ENCODE measurements around the gene RIPK1.
A peak's percentile ranks its signal among the peaks of the same experiment; 100 is the strongest.
"Not testable (repeated sequence)": the region's sequence is repeated elsewhere in the genome, so short reads cannot be mapped to it uniquely, and the experiment has no call there.

Gene RIPK1

DNA sequence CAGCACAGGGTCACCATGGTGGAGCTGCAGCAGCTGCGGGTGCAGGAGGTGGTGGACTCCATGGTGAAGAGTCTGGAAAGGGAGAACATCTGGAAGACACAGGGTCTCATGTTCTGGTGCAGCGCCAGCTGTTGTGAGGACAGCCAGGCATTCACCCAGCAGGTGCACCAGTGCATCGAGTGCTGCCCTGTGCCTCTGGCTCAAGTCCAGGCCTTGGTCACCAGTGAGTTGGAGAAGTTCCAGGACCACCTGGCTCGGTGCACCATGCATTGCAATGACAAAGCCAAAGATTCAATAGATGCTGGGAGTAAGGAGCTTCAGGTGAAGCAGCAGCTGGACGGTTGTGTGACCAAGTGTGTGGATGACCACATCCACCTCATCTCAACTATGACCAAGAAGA is 22.9 kb upstream of the RIPK1 start:
- Histone ChIP-seq H3K27ac (replicated peaks) (no peak overlapping the region), H3K4me3 (replicated peaks; ENCODE audit: insufficient read depth, low read length) (no peak overlapping the region), H3K27me3 (ENCODE audit: insufficient read depth, poor library complexity, severe bottlenecking) (no peaks in the 10 kb centered on the region)
- no peak for DNase-seq (ENCODE audit: low read depth in 1 of 2, low spot score in 1 of 2)
- TF ChIP-seq POLR2AphosphoS5 (IDR thresholded peaks at IDR 0.05; ENCODE audit: low read depth), result no peak
- TF ChIP-seq GABPA (IDR thresholded peaks at IDR 0.05; ENCODE audit: low read depth), result no peak
- TF ChIP-seq, protein P1, sequence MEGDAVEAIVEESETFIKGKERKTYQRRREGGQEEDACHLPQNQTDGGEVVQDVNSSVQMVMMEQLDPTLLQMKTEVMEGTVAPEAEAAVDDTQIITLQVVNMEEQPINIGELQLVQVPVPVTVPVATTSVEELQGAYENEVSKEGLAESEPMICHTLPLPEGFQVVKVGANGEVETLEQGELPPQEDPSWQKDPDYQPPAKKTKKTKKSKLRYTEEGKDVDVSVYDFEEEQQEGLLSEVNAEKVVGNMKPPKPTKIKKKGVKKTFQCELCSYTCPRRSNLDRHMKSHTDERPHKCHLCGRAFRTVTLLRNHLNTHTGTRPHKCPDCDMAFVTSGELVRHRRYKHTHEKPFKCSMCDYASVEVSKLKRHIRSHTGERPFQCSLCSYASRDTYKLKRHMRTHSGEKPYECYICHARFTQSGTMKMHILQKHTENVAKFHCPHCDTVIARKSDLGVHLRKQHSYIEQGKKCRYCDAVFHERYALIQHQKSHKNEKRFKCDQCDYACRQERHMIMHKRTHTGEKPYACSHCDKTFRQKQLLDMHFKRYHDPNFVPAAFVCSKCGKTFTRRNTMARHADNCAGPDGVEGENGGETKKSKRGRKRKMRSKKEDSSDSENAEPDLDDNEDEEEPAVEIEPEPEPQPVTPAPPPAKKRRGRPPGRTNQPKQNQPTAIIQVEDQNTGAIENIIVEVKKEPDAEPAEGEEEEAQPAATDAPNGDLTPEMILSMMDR (IDR thresholded peaks at IDR 0.05; ENCODE audit: insufficient read depth, low read length), result no peak
- no peak for TF ChIP-seq SPI1 (IDR thresholded peaks at IDR 0.05; ENCODE audit: borderline replicate concordance, low read depth)

DNA sequence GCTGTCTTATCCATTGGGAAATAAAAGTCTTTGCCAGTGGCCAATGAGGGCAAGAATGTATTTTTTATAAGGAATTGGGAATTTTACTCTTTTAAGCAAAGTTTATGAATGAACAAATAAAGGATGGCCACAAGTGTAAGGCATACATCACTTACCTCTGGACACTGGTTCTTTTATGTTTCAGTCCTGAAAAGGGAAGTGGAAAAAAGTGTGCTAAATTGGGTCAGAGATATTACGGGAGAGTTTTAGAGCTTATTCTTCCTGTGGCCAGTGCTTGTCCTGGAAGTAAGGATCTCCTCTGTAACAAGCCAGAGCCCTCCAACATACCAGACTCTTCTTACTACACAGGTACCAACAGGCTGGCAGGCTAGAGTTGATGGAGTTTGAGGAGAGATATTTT is 22.5 kb upstream of the RIPK1 start:
- Histone ChIP-seq H3K4me3 (replicated peaks; ENCODE audit: insufficient read depth, low read length) (no peak overlapping the region), H3K27ac (replicated peaks) (no peak overlapping the region), H3K27me3 (ENCODE audit: insufficient read depth, poor library complexity, severe bottlenecking) (no peaks in the 10 kb centered on the region)
- DNase-seq (ENCODE audit: low read depth in 1 of 2, low spot score in 1 of 2), result no peak
- TF ChIP-seq SPI1 (IDR thresholded peaks at IDR 0.05; ENCODE audit: borderline replicate concordance, low read depth) (peak; percentile 75), POLR2AphosphoS5 (IDR thresholded peaks at IDR 0.05; ENCODE audit: low read depth) (no peak)

DNA sequence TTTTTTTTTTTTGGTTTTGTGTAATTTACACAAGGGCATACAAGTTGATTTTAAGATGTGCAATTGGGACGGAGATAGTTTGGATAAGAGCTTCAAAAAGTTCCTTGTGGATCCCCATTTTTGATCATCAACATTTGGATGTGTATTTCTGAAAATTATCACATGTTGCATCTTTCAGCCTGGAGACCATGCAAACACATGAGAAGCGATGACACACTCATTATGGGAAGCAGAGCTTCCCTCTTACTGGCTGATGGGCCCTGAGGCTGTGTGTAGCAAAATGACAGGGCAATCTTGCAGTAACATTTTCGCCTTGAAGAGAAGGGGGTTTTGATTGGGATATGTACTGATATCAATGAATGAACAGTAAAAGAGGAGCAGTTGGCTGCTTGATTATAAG is 22.0 kb upstream of the RIPK1 start:
- TF ChIP-seq POLR2AphosphoS5 (IDR thresholded peaks at IDR 0.05; ENCODE audit: low read depth), result no peak
- TF ChIP-seq REST (IDR thresholded peaks at IDR 0.05; ENCODE audit: insufficient replicate concordance, low read depth), result no peak
- TF ChIP-seq, protein P1 (IDR thresholded peaks at IDR 0.05; ENCODE audit: insufficient read depth, low read length), result no peak
- no peak for TF ChIP-seq SPI1 (IDR thresholded peaks at IDR 0.05; ENCODE audit: borderline replicate concordance, low read depth)
- TF ChIP-seq GABPA (IDR thresholded peaks at IDR 0.05; ENCODE audit: low read depth), result no peak
- no peak for DNase-seq (ENCODE audit: low read depth in 1 of 2, low spot score in 1 of 2)
- no peak overlapping the region for H3K27ac ChIP-seq (replicated peaks)

DNA sequence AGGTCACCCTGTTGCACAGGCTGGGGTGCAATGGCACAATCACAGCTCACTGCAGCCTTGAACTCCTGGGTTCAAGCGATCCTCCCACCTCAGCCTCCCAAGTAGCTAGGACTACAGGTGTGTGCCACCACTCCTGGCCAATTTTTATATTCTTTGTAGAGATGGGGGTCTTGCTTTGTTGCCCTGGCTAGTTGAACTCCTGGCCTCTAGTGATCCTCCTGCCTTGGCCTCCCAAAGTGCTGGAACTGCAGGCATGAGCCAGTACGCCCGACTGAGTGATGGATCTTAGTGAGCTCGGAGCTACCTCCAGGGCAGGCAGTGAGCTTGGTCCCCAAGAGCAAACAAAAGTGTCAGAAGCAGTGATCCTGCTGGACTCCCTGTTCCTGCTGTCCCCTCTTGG is 20.3 kb upstream of the RIPK1 start:
- H3K27ac ChIP-seq (replicated peaks); DNase-seq (ENCODE audit: low read depth in 1 of 2, low spot score in 1 of 2); H3K4me3 ChIP-seq (replicated peaks; ENCODE audit: insufficient read depth, low read length); H3K27me3 ChIP-seq (ENCODE audit: insufficient read depth, poor library complexity, severe bottlenecking): not testable (repeated sequence)

More for the DNA sequence above, 22.0 kb upstream of the RIPK1 start:
- Histone ChIP-seq H3K4me3 (replicated peaks; ENCODE audit: insufficient read depth, low read length) (no peak overlapping the region), H3K27me3 (ENCODE audit: insufficient read depth, poor library complexity, severe bottlenecking) (no peaks in the 10 kb centered on the region)

- H3K4me3 ChIP-seq (replicated peaks; ENCODE audit: insufficient read depth, low read length), result no peak overlapping the region
- no peaks in the 10 kb centered on the region for H3K27me3 ChIP-seq (ENCODE audit: insufficient read depth, poor library complexity, severe bottlenecking)
- no peak overlapping the region for H3K27ac ChIP-seq (replicated peaks)
- DNase-seq (ENCODE audit: low read depth in 1 of 2, low spot score in 1 of 2), result no peak
- no peak for TF ChIP-seq SPI1 (IDR thresholded peaks at IDR 0.05; ENCODE audit: borderline replicate concordance, low read depth)
- no peak for TF ChIP-seq POLR2AphosphoS5 (IDR thresholded peaks at IDR 0.05; ENCODE audit: low read depth)
- no peak for TF ChIP-seq REST (IDR thresholded peaks at IDR 0.05; ENCODE audit: insufficient replicate concordance, low read depth)
- TF ChIP-seq, protein P1 (IDR thresholded peaks at IDR 0.05; ENCODE audit: insufficient read depth, low read length), result no peak
- no peak for TF ChIP-seq GABPA (IDR thresholded peaks at IDR 0.05; ENCODE audit: low read depth)
Observed at GRCh38 chr6:3052481-3053230, 15.6 kb upstream of the RIPK1 start.
